ENCODE data around the gene HPCAL1.
"Not testable (repeated sequence)": the region's sequence is repeated elsewhere in the genome, so short reads cannot be mapped to it uniquely, and the experiment has no call there.

HPCAL1 gene

GRCh38 chr2:10435820-10436204, 133.1 kb downstream of the HPCAL1 start:
- DNase-seq (ENCODE audit: low read depth in 1 of 2, low spot score in 1 of 2) = no peak

GRCh38 chr2:10436583-10437110, 133.9 kb downstream of the HPCAL1 start:
- DNase-seq (ENCODE audit: low read depth in 1 of 2, low spot score in 1 of 2) = no peak

- no peak for DNase-seq (ENCODE audit: low read depth in 1 of 2, low spot score in 1 of 2)
Measured at GRCh38 chr2:10437806-10438205, 135.1 kb downstream of the HPCAL1 start.

- DNase-seq (ENCODE audit: low read depth in 1 of 2, low spot score in 1 of 2) = no peak
Measured at GRCh38 chr2:10438688-10439087, 136.0 kb downstream of the HPCAL1 start.

- DNase-seq (ENCODE audit: low read depth in 1 of 2, low spot score in 1 of 2) = no peak
Measured at GRCh38 chr2:10439185-10439879, 136.6 kb downstream of the HPCAL1 start.

- DNase-seq (ENCODE audit: low read depth in 1 of 2, low spot score in 1 of 2) = no peak
Measured at GRCh38 chr2:10439971-10440370, 137.3 kb downstream of the HPCAL1 start.

GRCh38 chr2:10440736-10441135, 138.0 kb downstream of the HPCAL1 start:
- DNase-seq (ENCODE audit: low read depth in 1 of 2, low spot score in 1 of 2) = no peak

- no peak for DNase-seq (ENCODE audit: low read depth in 1 of 2, low spot score in 1 of 2)
Measured at GRCh38 chr2:10441948-10442347, 139.2 kb downstream of the HPCAL1 start.

GRCh38 chr2:10442469-10443126, 139.9 kb downstream of the HPCAL1 start:
- DNase-seq (ENCODE audit: low read depth in 1 of 2, low spot score in 1 of 2) = not testable (repeated sequence)

- no peak for DNase-seq (ENCODE audit: low read depth in 1 of 2, low spot score in 1 of 2)
Measured at GRCh38 chr2:10444463-10444862, 141.8 kb downstream of the HPCAL1 start.

- no peak for DNase-seq (ENCODE audit: low read depth in 1 of 2, low spot score in 1 of 2)
Measured at GRCh38 chr2:10446631-10447030, 143.9 kb downstream of the HPCAL1 start.

- peak in 1 of 2 donors; percentile 40 for DNase-seq (ENCODE audit: low read depth in 1 of 2, low spot score in 1 of 2)
Measured at GRCh38 chr2:10447300-10447894, 144.7 kb downstream of the HPCAL1 start.

GRCh38 chr2:10447895-10448575, 145.3 kb downstream of the HPCAL1 start, which contains the start of gene ODC1:
TSS of gene ODC1 (minus strand) at chr2:10448327. CDS start at chr2:10445032, 3,295 bp downstream.
- peak; percentile 97 to 99 for DNase-seq (ENCODE audit: low read depth in 1 of 2, low spot score in 1 of 2)

- DNase-seq (ENCODE audit: low read depth in 1 of 2, low spot score in 1 of 2) = peak; percentile 91 to 95
Measured at GRCh38 chr2:10448576-10449485, 146.1 kb downstream of the HPCAL1 start.

GRCh38 chr2:10449486-10449831, 146.8 kb downstream of the HPCAL1 start:
- no peak for DNase-seq (ENCODE audit: low read depth in 1 of 2, low spot score in 1 of 2)

GRCh38 chr2:10449838-10450691, 147.4 kb downstream of the HPCAL1 start:
- DNase-seq (ENCODE audit: low read depth in 1 of 2, low spot score in 1 of 2) = no peak

- DNase-seq (ENCODE audit: low read depth in 1 of 2, low spot score in 1 of 2) = no peak
Measured at GRCh38 chr2:10451819-10452218, 149.1 kb downstream of the HPCAL1 start.

GRCh38 chr2:10452312-10452711, 149.6 kb downstream of the HPCAL1 start:
- no peak for DNase-seq (ENCODE audit: low read depth in 1 of 2, low spot score in 1 of 2)
